HepG2 (cell line): ENCODE results near the gene NFXL1. TPM values are rescaled to one million over a fixed set of nuclear protein-coding genes. Genes with fewer than 3 reads are reported as not detected.

Source experiments
- CHCHD3 ChIP-seq: sonication (generic); formaldehyde crosslinking; IDR thresholded peaks from 2 replicates; pipeline ENCODE4 v1.8.0; 2022; ENCODE audit warnings: mild to moderate bottlenecking, missing genetic modification reagents, moderate library complexity
- DNMT1 ChIP-seq: sonication (generic); formaldehyde crosslinking; IDR thresholded peaks from 2 replicates; pipeline ENCODE4 v1.5.1; 2020; ENCODE audit warnings: mild to moderate bottlenecking, missing genetic modification reagents
- HOXA5 ChIP-seq: sonication (generic); formaldehyde crosslinking; IDR thresholded peaks from 2 replicates; pipeline ENCODE4 v1.4.0; 2020; ENCODE audit warnings: missing genetic modification reagents
- JDP2 ChIP-seq: sonication (generic); formaldehyde crosslinking; IDR thresholded peaks from 2 replicates; pipeline ENCODE4 v1.8.1; 2022; ENCODE audit warnings: missing genetic modification reagents, borderline replicate concordance
- REXO4 ChIP-seq: sonication (generic); formaldehyde crosslinking; IDR thresholded peaks from 2 replicates; pipeline ENCODE4 v1.8.0; 2022; ENCODE audit warnings: missing genetic modification reagents, mild to moderate bottlenecking, borderline replicate concordance
- SAFB2 ChIP-seq: sonication (generic); formaldehyde crosslinking; IDR thresholded peaks from 2 replicates; pipeline ENCODE4 v1.5.1; 2020; ENCODE audit warnings: missing genetic modification reagents, low read depth, mild to moderate bottlenecking, borderline replicate concordance
- SETDB1 ChIP-seq: sonication (generic); formaldehyde crosslinking; IDR thresholded peaks from 2 replicates; pipeline ENCODE4 v1.5.1; 2020; ENCODE audit warnings: missing genetic modification reagents, mild to moderate bottlenecking, borderline replicate concordance
- SYNCRIP ChIP-seq: fragments of 200-400 bp; formaldehyde crosslinking; IDR thresholded peaks from 2 replicates; pipeline ENCODE4 v1.6.1; 2018; ENCODE audit warnings: mild to moderate bottlenecking, low read depth, low read length; ENCODE audit not compliant: insufficient read depth
- TGIF2 ChIP-seq: IDR thresholded peaks from 2 replicates; pipeline ENCODE4 v1.6.1; 2016; ENCODE audit warnings: control low read depth, missing compliant biosample characterization
- ZNF567 ChIP-seq: sonication (generic); formaldehyde crosslinking; IDR thresholded peaks from 2 replicates; pipeline ENCODE4 v1.8.1; 2023; ENCODE audit warnings: mild to moderate bottlenecking, missing genetic modification reagents, borderline replicate concordance
- ZNF678 ChIP-seq: sonication (generic); formaldehyde crosslinking; IDR thresholded peaks from 2 replicates; pipeline ENCODE4 v1.4.0; 2020; ENCODE audit warnings: mild to moderate bottlenecking, missing genetic modification reagents
- ZNF724P ChIP-seq: sonication (generic); formaldehyde crosslinking; IDR thresholded peaks from 2 replicates; pipeline ENCODE4 v1.8.0; 2022; ENCODE audit warnings: missing genetic modification reagents, borderline replicate concordance
- polyA plus RNA-seq, 8 experiments: library from polyadenylated mRNA; depleted of rRNA in 3 of 8; stranded (reverse) in 7 of 8; unstranded in 1 of 8; fragments of >200 nt; fragmentation: Illumina TruSeq in 4 of 8; extraction: Trizol in 4 of 8; gene quantifications; 2 replicates each; pipeline versions ENCODE4 v1.2.1 to v1.2.3, GENCODE V29; 2011 to 2016; ENCODE audit warnings: low read depth in 4 of 8, missing spikeins in 1 of 8, mixed read lengths in 1 of 8; ENCODE audit not compliant: insufficient read depth in 1 of 8
- total RNA-seq, 5 experiments: library from RNA; depleted of rRNA; stranded (reverse); fragments of >200 nt; fragmentation: Illumina TruSeq; extraction: Trizol; gene quantifications; 2 replicates each; pipeline ENCODE4 v1.2.3, GENCODE V29; 2016; ENCODE audit warnings: low read depth in 1 of 5
- TF ChIP-seq, protein P1 (sequence below): sonication (generic); formaldehyde crosslinking; IDR thresholded peaks from 2 replicates; pipeline ENCODE4 v1.4.0; 2020; ENCODE audit warnings: missing genetic modification reagents
- TF ChIP-seq, protein P2 (sequence below): sonication (generic); formaldehyde crosslinking; conservative IDR thresholded peaks from 2 replicates; pipeline ENCODE4 v1.4.0; 2020; ENCODE audit warnings: missing genetic modification reagents
- TF ChIP-seq, protein P3 (sequence below): sonication (generic); formaldehyde crosslinking; IDR thresholded peaks from 2 replicates; pipeline ENCODE4 v1.4.0; 2020; ENCODE audit warnings: missing genetic modification reagents
- TF ChIP-seq, protein P4 (sequence below): sonication (generic); formaldehyde crosslinking; IDR thresholded peaks from 2 replicates; pipeline ENCODE4 v1.5.0; 2020; ENCODE audit warnings: missing genetic modification reagents, mild to moderate bottlenecking, borderline replicate concordance
- TF ChIP-seq, protein P5 (sequence below): sonication (generic); formaldehyde crosslinking; IDR thresholded peaks from 2 replicates; pipeline ENCODE4 v1.5.0; 2020; ENCODE audit warnings: mild to moderate bottlenecking, missing genetic modification reagents

NFXL1 gene
- total and polyA plus RNA-seq, 2 of the 13 experiments (the other 11 are each of a cell fraction or from before 2014, with no cell fraction given) = 12.0 to 18.6 TPM

DNA sequence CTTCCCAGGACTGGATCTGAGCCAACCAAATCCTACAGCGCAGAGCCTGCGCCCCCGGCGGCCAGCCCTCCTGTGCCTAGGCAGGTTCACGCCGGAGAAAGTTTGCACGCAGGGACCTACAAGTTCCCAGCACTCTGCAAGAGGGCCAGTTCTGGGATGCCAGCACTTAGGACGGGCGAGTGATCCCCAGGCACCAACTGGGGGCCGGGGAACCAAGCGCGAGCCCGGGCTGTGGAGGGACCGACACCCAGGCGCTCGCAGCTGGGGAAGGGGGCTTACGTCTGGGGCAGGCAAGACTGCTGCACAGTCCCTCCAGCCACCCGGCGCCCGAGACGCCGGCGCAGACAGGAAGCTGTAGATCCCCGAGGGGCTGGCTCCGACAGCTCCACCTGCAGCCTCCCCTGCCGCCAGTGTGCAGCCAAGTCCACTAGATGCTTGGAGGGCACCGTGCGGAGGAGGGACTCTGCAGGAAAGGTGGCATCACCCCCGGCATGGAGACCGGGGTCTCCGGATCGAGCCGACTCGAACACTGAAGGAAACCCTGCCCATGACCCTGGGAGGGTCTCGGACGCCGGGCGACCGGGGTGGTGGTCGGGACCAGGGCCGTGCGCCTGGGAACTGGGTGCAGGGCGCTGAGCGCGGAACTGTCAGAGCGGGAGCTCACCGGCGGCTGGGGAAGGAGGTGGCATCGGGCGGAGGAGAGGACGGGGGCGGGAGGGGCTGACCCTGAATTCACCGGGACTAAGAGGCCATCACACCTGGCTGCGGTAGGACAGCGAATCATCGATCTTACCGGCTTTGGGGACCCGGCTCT, 77.1 kb downstream of the NFXL1 start (continued):
- TF ChIP-seq, protein P1, sequence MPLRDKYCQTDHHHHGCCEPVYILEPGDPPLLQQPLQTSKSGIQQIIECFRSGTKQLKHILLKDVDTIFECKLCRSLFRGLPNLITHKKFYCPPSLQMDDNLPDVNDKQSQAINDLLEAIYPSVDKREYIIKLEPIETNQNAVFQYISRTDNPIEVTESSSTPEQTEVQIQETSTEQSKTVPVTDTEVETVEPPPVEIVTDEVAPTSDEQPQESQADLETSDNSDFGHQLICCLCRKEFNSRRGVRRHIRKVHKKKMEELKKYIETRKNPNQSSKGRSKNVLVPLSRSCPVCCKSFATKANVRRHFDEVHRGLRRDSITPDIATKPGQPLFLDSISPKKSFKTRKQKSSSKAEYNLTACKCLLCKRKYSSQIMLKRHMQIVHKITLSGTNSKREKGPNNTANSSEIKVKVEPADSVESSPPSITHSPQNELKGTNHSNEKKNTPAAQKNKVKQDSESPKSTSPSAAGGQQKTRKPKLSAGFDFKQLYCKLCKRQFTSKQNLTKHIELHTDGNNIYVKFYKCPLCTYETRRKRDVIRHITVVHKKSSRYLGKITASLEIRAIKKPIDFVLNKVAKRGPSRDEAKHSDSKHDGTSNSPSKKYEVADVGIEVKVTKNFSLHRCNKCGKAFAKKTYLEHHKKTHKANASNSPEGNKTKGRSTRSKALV (CRISPR knock-in tag) = no peak; the same call in 1 of the 2 replicates
- TF ChIP-seq REXO4 (CRISPR knock-in tag) (no peak), DNMT1 (CRISPR knock-in tag) (no peak), SYNCRIP (no peak), JDP2 (CRISPR knock-in tag) (no peak), SETDB1 (CRISPR knock-in tag) (no peak), ZNF678 (no peak; the same call in 1 of the 2 replicates), HOXA5 (CRISPR knock-in tag) (no peak), CHCHD3 (CRISPR knock-in tag) (no peak), SAFB2 (CRISPR knock-in tag) (no peak), ZNF724P (CRISPR knock-in tag) (no peak), ZNF567 (CRISPR knock-in tag) (no peak), TGIF2 (0 out of 2 replicates have a peak, but pooled peaks have one; percentile 40)
- TF ChIP-seq, protein P2, sequence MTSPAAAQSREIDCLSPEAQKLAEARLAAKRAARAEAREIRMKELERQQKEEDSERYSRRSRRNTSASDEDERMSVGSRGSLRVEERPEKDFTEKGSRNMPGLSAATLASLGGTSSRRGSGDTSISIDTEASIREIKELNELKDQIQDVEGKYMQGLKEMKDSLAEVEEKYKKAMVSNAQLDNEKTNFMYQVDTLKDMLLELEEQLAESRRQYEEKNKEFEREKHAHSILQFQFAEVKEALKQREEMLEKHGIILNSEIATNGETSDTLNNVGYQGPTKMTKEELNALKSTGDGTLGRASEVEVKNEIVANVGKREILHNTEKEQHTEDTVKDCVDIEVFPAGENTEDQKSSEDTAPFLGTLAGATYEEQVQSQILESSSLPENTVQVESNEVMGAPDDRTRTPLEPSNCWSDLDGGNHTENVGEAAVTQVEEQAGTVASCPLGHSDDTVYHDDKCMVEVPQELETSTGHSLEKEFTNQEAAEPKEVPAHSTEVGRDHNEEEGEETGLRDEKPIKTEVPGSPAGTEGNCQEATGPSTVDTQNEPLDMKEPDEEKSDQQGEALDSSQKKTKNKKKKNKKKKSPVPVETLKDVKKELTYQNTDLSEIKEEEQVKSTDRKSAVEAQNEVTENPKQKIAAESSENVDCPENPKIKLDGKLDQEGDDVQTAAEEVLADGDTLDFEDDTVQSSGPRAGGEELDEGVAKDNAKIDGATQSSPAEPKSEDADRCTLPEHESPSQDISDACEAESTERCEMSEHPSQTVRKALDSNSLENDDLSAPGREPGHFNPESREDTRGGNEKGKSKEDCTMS (CRISPR knock-in tag) = no peak
- TF ChIP-seq, protein P3, sequence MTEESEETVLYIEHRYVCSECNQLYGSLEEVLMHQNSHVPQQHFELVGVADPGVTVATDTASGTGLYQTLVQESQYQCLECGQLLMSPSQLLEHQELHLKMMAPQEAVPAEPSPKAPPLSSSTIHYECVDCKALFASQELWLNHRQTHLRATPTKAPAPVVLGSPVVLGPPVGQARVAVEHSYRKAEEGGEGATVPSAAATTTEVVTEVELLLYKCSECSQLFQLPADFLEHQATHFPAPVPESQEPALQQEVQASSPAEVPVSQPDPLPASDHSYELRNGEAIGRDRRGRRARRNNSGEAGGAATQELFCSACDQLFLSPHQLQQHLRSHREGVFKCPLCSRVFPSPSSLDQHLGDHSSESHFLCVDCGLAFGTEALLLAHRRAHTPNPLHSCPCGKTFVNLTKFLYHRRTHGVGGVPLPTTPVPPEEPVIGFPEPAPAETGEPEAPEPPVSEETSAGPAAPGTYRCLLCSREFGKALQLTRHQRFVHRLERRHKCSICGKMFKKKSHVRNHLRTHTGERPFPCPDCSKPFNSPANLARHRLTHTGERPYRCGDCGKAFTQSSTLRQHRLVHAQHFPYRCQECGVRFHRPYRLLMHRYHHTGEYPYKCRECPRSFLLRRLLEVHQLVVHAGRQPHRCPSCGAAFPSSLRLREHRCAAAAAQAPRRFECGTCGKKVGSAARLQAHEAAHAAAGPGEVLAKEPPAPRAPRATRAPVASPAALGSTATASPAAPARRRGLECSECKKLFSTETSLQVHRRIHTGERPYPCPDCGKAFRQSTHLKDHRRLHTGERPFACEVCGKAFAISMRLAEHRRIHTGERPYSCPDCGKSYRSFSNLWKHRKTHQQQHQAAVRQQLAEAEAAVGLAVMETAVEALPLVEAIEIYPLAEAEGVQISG (CRISPR knock-in tag) = no peak
- TF ChIP-seq, protein P4, sequence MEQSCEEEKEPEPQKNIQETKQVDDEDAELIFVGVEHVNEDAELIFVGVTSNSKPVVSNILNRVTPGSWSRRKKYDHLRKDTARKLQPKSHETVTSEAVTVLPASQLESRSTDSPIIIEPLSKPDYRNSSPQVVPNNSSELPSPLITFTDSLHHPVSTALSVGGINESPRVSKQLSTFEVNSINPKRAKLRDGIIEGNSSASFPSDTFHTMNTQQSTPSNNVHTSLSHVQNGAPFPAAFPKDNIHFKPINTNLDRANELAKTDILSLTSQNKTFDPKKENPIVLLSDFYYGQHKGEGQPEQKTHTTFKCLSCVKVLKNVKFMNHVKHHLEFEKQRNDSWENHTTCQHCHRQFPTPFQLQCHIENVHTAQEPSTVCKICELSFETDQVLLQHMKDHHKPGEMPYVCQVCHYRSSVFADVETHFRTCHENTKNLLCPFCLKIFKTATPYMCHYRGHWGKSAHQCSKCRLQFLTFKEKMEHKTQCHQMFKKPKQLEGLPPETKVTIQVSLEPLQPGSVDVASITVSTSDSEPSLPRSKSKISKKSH (CRISPR knock-in tag) = no peak; the same call in 1 of the 2 replicates
- TF ChIP-seq, protein P5, sequence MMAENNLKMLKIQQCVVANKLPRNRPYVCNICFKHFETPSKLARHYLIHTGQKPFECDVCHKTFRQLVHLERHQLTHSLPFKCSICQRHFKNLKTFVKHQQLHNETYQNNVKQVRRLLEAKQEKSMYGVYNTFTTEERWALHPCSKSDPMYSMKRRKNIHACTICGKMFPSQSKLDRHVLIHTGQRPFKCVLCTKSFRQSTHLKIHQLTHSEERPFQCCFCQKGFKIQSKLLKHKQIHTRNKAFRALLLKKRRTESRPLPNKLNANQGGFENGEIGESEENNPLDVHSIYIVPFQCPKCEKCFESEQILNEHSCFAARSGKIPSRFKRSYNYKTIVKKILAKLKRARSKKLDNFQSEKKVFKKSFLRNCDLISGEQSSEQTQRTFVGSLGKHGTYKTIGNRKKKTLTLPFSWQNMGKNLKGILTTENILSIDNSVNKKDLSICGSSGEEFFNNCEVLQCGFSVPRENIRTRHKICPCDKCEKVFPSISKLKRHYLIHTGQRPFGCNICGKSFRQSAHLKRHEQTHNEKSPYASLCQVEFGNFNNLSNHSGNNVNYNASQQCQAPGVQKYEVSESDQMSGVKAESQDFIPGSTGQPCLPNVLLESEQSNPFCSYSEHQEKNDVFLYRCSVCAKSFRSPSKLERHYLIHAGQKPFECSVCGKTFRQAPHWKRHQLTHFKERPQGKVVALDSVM (CRISPR knock-in tag) = 0 out of 2 replicates have a peak, but pooled peaks have one; percentile 34
